Glomerular visceral epithelial cell (primary cell): ENCODE results near the gene C9orf43.
"Not testable (repeated sequence)": the region's sequence is repeated elsewhere in the genome, so short reads cannot be mapped to it uniquely, and the experiment has no call there.

ENCODE experiments used
- DNase-seq: peaks from one replicate; pipeline ENCODE4 v3.0.0-alpha.2; 2016; ENCODE audit errors: extremely low spot score

Gene C9orf43

DNA sequence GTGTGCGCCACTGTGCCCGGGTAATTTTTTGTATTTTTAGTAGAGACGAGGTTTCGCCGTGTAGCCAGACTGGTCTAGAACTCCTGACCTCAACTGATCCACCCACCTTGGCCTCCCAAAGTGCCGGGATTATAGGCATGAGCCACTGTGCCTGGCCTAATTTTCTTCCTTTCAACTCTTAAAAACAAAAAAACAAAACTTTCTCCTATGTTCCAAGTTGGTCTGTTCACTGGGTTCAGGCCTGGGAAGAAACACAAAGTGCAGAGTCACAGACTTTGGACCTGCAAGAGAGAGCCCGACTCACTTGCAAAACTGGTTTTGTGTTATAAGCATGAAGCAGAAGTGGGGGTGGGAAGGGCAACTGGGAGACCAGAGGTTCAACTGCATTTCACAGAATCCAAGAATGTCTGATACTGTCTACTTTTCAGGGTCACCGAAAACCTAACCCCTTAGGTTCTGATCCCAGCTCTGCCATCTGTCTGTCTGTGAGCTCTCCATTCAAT, 28.6 kb upstream of the C9orf43 start:
- no peak for DNase-seq

DNA sequence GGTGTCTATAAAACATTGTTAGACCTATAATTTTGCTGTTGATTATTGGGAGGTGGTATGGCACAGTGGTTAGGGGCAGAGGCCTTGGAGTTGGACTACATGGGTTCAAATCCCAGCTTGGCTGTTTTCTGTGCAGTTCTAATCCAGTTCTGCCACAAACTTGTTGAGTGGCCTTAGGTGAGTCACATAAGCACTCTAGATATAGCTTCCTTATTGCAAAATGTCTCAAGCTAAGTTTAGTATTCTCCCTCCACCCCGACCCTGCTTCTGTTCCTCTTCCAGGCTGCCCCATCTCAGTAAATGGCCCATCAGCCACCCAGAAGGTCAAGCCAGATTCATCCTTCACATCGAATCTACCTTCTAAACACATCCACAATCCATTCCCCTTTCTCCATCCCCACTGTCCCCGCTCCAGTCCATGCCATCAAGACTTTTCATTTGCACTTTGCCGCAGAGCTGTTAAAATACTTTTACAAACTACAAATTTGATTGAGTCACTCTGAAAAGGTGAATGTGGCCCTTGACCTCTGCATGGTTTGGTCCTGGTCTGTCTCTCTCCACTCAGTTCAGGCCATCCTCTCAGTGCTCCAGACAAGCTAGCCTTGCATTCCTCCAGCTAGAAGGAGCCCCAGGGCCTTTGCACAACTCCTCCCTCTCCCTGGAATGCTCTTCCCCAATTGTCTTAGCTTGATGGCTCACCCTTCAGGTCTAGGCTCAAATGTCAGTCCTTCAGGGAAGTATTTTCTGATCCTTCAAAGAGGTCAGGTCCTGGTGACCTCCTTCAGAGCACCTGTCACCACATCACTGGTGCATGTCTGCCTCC, 23.8 kb upstream of the C9orf43 start:
- DNase-seq = no peak

DNA sequence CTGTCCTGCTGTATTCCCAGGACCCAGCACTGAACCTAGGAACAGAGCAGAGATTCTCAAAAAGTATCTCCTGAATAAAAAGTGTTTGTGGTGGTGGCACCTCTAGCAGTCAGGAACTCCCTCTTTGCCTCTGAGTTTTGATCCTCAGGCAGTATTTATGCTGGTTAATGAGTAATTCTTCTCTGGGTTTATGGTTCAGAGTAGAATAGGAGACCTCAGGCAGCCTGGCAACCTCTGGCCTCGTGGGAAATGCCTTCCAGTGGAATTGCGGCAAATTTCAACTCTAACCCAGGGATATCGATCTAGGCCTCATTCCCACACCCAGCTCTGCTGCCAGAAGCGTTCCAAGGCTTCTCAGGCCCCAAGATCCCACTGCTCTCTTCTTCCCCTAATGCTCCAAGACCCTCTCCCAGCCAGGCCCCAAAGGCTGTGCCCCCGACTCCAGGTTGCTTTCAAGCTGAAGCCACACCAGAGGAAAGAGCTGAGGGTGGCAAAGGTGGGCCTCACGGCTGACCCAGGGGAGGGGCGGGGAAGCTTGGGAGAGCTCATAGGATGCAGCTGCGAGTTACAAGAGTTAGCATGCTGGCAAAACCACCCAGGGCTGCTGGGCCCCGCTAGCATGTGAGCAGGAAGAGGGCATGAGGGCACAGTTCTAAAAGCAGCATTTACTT, 22.9 kb upstream of the C9orf43 start:
- no peak for DNase-seq

DNA sequence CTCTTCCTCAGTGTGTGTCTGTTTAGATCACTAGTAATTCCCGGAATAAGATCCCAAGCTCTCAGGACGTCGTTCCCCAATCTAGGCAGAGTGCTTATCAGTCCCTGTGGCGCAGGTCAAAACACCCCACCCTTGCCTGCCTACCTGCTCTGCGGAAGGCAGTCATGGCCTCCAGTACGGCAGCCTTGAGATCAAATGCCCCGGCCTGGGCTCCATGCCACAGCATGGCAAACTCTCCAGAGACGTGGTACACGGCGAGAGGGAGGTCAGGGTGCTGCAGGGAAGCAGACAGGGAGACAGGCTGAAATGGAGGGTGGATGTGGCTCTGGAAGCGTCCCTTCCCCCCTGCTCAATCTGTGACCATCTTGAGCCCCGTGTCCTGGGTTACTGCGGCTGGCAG, 21.7 kb upstream of the C9orf43 start:
- DNase-seq = no peak

DNA sequence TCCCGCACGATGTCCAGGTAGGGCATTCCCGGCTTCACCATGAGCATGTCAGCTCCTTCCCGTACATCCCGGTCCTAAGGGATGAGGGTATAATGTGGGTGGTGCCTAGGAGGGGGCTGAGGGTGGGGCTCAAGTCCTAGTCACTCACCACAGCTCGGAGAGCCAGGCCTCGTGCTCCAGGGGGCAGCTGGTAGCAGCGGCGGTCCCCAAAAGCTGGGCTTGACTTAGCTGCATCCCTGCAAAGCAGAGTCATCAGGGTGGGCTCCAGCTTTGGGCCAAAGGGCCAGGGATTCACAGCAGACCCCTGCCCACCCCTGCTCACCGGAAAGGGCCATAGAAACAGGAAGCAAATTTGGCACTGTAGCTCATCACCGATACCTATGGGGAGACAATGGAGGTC, 21.1 kb upstream of the C9orf43 start:
- no peak for DNase-seq

DNA sequence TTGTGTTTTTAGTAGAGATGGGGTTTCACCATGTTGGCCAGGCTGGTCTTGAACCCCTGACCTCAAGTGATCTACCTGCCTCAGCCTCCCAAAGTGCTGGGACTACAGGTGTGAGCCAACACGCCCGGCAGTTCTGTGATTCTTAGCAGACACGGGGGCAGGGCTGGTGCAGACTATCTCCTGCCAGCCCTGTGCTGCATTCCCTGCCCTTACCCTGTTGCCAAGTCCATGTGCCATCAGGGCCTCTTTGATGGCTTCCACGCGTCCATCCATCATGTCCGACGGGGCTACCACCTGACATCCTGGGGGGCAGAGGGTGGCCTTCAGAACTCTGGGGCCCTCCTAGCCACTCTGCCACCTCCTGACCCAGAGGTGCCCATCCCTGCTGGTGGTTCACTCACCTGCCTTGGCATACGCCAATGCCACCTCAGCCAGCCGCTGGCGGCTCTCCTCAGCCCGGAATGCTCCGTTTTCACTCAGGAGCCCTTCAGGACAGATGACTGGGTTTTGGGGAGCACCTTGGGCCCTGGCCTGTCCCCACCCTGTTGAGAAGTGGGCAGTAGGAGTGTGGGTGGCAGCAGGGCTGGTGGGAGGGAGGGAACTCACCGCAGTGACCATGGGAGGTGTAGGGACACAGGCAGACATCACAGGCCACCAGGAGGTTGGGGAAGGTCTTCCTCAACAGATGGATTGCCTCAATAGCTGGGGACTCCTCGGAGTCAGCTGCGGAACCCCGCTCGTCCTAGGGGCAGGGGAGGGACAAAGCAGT, 20.2 kb upstream of the C9orf43 start:
- DNase-seq = no peak

DNA sequence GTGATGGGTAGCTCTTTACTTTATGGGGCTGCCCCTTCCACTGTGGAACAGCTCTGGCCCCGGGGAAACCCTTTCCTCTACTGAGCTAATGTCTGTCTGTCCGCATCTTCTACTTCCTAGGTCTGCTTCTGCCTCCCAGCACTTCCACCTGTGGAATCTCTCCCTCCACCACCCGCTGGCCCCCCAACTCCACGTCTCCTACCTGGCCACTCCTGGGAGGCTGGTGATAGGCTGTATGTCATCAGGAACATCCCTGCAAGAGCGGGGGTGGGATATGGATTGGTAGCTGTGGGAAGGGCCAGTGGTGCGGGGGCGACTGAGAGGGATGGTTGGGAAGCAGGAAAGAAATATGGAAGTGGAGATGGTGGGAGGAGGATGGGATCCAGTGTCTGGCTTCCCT, 18.6 kb upstream of the C9orf43 start:
- no peak for DNase-seq

DNA sequence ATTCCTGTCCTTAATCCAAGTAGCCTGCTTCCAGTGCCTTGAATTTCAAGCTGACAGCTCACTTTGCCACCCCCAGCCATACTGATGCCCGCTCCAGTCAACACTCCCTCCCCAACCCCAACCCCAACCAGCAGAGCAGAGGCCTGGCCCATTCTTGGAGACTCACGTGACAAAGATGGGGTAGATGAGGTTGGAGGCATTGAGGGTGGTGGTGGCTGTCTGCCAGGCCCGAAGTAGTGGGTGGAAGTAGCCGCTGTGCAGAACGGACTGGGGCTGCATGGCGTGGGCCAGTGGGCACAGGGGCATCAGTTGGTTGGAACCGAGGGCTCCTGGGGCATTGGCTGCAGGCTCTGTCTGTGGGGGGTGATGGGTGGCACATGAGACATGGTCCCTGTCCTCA, 17.3 kb upstream of the C9orf43 start:
- DNase-seq = no peak

DNA sequence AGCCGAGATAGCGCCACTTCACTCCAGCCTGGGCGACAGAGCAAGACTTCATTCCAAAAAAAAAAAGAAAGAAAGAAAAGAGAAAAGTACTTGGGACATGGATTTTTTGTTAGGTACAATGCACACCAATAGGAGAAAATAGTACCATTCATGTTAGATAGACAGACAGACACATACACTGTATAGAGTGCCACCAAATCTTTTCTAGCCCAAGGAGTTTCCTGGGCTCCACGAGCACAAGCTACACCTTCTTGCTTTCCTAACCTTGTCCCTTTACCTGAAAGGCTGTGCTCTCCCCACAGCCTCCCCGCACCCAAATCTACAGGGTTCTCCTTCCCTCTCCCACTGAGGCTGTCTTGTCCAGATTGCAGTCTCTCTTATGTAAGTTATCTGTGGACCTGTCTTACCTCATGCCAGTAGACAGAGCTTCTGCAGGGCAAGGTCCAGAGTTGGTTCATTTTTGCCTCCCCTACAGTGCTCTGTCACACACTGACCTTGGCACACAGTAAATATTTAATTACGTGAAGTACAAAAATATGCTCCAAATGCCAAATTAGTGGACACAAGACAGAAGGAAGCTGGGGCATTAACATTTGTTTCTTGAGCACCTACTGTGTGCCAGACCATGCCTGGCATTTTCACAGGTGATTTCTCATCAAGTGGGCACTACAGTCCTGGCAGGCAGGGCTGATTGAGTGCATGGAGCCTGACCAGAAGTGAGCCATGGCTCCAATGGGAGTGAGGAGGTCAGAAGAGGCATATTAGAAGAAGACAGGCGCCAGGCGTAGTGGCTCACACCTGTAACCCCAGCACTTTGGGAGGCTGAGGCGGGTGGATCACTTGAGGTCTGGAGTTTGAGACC, 15.3 kb upstream of the C9orf43 start:
- DNase-seq = no peak

DNA sequence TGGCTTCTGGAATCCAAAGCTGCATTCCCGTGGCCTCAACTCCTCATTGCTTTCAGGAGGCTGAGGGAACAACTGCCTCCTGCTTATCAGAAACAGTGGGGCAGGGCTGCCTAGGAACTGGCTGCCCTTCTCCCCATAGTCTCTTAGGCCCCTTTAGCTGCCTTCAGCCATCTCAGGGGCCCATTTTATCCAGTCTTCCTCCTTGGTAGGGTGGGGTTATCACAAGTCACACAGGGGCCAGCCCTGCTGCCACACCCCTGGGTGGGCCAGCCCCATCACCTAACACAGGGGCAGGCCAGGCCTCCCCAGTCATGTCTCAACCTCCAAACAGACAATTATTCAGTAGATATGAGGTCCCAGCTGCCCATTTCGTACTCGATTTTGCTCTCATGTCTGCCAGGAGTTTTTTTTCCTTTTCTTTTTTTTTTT, 13.3 kb upstream of the C9orf43 start:
- no peak for DNase-seq

DNA sequence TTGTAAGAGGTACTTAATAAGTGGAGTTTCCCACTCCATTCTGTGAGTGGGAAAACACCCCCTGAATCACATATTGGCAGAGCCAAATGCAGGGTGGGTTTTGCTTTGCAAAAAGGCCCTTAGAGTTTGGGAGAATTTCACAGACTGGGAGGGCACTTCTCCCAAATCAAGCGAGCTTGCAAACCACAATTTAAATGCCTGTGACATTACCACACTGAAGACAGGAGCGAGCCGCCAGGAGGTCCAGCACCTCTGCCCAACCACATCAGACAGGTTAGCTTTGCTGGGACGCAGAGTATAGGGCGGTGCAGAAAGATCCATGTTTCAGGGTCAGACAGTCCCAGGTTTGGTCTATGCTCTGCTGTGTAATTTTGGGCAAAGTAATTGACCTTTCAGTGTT, 11.8 kb upstream of the C9orf43 start:
- DNase-seq = peak; percentile 50

DNA sequence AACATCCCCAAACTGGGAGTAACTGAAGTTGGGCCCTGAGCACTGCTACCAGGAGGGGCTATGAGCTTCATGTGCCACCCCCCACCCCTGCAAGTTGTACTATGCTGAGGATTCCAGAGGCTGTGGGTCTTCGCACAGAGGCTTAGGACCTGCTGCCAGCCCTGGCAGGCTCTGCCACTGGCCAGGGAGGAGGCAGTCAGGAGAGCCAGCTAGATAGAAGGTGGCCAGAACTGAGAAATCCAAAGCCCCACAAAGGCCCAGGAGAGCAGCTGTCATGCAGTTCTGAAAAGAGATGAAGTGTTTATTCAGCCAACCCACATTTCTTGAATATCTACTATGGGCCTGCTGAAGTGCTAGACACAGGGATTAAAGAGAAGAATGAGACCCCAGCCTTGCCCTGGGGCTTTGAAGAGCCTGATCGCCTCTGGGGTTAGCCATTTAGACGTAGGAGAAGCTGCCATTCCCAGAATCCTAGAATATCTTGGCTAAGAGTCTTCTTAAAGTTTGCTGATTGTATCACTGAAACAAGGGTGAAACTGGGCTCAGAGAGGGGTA, 10.8 kb upstream of the C9orf43 start:
- no peak for DNase-seq

DNA sequence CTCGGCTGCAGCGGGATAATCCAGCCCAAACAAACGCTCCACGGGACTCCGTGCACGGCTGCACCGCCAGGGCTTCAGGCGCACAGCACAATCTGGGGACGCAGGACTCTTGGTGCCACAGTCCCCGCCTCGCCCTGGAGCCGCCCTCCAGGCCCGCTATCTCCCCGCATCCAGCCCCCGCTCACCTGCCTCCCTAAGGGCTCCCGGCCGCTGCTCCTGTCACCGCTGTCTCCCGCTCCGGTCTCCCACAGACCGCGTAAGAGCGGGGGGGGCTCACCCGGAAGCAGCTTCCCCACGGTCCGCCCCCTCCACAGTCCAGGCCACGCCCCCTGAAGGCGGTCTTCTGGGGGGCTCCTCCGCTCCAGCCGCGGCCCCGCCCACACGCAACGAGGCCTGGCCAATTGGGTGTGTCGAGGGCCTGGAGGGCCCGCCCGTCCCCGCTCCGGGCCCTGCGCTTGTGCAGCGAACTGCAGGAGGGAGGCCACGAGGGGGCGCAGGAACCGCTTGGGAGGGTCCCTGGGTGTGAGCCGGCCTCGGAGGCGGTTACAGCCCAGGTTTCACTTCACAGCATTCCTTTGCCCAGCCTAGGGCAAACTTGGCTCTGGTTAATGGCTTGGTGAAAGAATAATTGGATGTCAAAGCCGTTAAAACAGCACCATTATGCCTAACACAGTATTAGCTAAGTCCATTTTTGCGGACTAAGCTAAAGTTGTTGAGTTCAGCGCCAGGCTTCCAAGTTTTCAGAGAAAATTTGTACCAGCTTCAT, 9.3 kb upstream of the C9orf43 start, which contains the start of gene ALAD:
ALAD (minus strand) TSS at position 258 of the 766 bp plus-strand sequence. CDS start 7,725 bp downstream, outside the sequence.
- DNase-seq = peak; percentile 99

DNA sequence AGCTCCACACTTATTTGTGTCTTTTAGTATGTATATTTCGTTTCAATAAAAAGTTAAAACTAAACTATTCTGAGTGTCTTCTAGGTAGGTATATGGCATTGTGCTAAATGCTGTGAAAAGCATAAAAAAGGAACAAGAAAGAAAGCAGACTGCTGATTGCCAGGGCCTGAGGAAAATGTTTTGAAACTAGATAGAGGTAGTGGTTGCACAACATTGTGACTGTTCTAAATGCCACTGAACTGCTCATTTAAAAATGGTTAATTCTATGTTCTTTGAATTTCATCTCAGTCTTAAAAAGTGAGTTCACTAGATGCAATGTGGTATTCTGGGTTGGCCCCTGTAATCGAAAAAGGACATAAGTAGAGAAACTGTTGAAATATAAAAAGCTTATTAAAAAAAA, 6.9 kb upstream of the C9orf43 start:
- DNase-seq = no peak

DNA sequence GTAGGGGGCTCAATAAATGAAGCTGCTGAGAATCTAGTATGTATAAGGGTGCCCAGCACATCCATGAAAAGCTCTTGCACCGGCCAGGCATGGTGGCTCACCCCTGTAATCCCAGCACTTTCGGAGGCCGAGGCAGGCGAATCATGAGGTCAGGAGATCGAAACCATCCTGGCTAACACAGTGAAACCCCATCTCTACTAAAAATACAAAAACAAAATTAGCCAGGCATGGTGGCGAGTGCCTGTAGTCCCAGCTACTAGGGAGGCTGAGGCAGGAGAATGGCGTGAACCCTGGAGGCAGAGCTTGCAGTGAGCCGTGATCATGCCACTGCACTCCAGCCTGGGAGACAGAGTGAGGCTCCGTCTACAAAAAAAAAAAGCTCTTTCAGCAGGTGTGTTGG, 4.2 kb upstream of the C9orf43 start:
- not testable (repeated sequence) for DNase-seq

DNA sequence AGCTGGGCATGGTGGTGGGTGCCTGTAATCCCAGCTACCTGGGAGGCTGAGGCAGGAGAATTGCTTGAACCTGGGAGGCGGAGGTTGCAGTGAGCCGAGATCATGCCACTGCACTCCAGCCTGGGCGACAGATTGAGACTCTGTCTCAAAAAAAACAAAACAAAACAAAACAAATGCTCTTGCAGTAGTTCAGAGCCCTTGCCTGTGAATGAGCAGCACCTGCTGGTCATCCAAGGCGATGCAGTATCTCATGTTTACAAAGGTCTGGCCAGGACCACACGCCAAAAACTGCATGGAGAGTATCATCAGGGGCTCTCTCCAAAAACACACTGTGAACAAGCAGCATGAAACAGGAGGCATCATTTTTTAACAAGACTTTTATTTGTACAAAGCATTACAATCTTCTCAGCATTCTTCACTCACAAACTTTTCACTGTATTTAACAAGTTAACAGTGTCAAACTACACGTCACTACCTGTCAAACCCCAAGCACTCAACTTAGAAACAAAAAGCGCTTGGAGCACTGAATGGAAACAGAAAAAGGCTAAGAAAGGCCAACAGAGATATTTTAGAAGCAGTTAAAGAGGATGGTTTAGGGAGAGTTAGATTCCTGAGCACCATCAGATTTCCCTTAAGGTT, 3.6 kb upstream of the C9orf43 start:
- peak; percentile 65 for DNase-seq

DNA sequence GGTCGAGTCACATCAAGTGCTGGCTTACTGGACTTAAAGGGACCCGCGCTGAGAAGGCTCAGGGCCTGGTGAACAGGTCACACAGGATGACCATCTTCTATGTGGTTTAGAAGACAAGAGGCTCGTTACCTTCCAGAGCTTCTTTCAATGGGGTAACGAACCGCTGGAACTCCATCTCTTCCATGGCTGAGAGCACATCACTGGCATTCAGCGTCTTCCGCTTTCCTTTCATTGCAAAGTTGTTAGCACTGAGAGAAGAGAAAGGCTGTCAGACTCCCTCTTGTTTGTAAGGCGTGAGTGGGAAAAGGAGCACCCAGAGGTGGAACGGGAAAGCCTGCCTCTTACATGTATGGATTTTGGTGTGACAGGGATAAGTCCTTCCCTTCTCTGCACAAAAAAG, 1.1 kb upstream of the C9orf43 start:
- no peak for DNase-seq

DNA sequence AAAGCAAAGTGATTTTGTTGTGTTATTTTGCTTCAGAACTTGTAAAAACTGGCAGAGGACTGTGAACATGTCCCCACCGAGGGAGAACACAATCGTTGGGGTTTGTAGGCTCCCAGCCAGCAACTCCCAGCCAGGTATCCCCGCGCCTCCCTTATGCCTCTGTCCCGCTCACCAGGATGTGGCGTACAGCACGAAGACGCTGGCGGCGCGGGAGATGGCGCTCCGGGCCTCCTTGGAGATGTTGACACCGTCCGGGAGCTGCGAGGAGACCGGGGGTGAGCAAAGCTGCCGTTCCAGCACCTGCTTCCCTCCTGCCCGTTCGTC, 702 bp upstream of the C9orf43 start:
- DNase-seq = no peak

DNA sequence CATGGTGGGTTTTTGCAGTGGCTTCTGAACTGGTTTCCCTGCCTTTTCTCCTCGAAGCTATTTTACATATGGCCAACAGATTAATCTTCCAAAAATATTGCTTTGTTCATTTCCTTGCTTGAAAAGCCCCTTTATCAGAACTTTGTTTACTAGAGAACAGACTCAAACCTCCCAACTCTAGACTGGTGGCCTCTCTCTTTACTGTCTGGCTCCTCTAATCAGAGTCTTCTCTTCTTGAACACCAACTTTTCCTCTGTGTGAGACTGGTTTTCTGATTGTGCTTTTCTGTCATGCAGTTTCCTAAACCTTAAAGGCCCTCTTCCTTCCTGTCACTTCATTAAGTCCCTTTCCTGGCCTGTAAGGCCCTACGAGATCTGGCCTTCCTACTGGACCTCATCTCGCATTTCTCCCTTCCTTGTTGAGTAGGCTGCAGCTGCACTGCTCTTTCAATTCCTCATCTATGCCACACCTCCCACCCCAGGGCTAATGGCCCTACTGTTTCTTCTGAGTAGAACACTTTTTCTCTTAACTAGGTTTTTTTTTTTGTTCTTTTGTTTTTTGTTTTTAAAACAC, 5.7 kb downstream of the C9orf43 start:
- DNase-seq = no peak

DNA sequence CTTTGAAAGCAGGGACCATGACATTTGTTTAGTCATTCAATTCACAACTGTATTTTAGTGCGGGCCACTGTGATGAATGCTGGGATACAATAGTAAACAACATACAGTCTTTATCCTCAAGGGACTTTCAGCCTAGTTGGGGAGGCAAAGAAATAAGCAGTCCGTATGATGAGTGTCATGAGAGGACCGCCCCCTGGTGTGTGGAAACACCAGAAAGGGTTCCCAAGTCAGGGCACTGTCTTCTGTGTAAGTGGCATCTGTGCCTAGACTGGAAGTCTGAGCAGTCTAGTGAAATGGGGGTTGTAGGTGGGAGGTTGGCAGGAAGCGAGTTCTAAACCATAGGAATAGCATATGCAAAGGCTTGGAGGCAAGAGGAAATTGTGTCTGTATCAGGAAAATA, 6.8 kb downstream of the C9orf43 start:
- DNase-seq = no peak
